HG03469 (cell line): ENCODE data around the gene PSMD12.
"Not testable (repeated sequence)": the region's sequence is repeated elsewhere in the genome, so short reads cannot be mapped to it uniquely, and the experiment has no call there.

Source experiments
- ATAC-seq: cut with Tn5 transposase; IDR thresholded peaks from one replicate; pipeline ENCODE4 v1.9.1; 2021; ENCODE audit warnings: mild to moderate bottlenecking, moderate library complexity, moderate number of reproducible peaks; ENCODE audit not compliant: unreplicated experiment

Gene PSMD12

GRCh38 chr17:67315865-67316264 is 50.5 kb downstream of the PSMD12 start:
- ATAC-seq: no peak

GRCh38 chr17:67312265-67312664 is 54.1 kb downstream of the PSMD12 start:
- ATAC-seq: no peak

- ATAC-seq: no peak
Measured at GRCh38 chr17:67311575-67311974, 54.8 kb downstream of the PSMD12 start.

GRCh38 chr17:67310406-67310805 is 56.0 kb downstream of the PSMD12 start:
- ATAC-seq: no peak

DNA sequence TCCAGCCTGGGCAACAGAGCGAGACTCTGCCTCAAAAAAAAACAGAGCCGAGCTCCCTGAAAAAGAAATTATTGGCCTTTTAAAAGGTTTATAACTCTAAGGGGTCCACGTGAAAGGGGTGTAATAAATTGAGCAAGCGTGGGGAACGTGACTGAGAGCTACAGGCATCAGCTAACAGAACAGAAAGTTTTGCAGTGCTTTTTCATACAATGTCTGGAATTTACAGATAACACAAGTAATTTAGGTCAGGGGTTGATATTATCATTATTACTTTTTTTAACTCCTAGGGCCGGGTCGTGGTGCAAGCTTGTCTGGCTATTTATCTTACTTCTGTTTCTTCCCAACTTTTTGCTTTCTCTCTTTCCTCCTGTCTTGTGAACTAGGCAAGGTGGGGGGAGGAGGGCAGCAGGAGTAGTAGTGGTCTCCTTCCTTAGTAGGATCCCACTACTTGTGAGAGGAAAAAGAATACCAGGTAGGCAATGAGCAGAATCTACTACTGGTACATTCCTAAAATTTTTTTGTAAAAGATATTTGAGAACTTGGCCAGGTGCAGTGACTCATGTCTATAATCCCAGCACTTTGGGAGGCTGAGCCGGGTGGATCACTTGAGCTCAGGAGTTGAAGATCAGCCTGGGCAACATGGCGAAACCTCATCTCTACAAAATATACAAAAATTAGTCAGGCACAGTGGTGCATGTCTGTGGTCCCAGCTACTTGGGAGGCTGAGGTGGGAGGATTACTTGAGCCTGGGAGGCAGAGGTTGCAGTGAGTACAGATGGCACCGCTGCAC is 60.7 kb downstream of the PSMD12 start:
- not testable (repeated sequence) for ATAC-seq

- ATAC-seq: no peak
Measured at GRCh38 chr17:67297454-67297960, 68.9 kb downstream of the PSMD12 start.

DNA sequence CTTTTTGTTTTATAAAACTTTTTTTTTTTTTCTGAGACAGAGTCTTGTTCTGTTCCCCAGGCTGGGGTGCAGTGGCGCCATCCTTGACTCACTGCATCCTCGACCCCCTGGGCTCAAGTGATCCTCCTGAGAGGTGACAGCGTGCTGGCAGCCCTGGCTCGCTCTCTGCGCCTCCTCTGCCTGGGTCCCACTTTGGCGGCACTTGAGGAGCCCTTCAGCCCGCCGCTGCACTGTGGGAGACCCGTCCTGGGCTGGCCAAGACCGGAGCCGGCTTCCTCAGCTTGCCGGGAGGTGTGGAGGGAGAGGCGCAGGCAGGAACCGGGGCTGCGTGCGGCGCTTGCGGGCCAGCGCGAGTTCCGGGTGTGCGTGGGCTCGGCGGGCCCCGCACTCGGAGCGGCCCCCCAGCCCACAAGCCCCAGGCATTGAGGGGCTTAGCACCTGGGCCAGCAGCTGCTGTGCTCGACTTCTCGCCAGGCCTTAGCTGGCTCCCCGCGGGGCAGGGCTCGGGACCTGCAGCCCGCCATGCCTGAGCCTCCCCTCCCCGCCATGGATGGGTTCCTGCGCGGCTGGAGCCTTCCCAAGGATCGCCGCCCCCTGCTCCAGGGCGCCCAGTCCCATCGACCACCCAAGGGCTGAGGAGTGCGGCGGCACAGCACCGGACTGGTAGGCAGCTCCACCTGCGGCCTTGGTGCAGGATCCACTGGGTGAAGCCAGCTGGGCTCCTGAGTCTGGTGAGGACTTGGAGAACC is 71.8 kb downstream of the PSMD12 start:
- ATAC-seq: no peak

DNA sequence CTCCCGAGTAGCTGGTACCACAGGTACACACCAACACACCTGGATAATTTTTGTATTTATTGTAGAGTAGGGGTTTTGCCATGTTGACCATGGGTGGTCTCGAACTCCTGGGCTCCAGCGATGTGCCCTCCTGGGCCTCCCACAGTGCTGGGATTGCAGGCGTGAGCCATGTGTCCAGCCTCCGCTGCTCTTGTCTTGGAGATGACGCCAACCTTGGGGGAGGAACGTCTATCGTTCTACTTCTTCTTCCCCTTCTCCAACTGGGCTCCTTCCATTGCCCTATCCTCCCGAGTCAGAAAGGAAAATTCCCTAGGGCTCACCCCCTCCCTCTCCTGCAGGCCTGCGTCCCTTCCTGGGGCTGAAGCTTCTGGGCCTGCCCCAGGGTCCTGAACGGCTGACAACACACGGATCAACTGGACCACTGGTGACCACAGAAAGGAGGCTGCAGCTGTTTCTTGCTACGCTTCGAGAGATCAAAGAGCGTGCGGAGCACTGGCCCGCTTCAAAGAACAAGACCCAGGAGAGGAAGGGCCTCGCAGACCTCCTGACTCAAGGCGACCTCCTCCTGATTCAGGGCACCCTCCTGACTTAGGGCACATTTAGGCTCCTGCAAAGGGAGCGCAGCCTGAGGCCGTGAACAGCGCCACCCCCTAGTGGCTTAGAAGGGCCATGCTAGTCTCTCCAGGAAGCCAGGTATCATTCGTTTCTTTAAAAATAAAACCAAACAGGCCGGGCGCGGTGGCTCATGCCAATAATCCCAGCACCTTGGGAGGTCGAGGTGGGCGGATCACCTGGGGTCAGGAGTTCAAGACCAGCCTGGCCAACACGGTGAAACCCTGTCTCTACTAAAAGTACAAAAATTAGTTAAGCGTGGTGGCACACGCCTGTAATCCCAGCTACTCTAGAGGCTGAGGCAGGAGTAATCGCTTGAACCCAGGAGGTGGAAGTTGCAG is 72.8 kb downstream of the PSMD12 start:
- ATAC-seq: peak; percentile 65

- no peak for ATAC-seq
Measured at GRCh38 chr17:67290711-67291291, 75.6 kb downstream of the PSMD12 start.

DNA sequence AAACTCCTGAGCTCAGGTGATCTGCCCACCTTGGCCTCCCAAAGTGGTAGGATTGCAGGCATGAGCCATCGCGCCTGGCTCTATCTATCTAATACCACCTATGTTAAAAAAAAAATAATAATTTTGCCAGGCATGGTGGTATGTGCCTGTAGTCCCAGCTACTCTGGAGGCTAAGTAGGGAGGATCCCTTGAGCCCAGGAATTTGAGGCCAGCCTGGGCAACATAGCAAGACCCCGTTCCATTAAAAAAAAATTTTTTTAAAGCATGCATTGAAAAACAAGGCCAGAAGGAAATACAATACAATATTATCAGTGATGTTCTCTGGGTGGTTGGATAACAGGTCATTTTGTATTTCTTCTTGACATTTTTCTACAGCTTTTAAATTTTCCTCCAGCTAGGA is 76.1 kb downstream of the PSMD12 start:
- no peak for ATAC-seq

GRCh38 chr17:67289181-67289876 is 77.0 kb downstream of the PSMD12 start:
- no peak for ATAC-seq
